Measurements from ENCODE around the gene TNFRSF1B.

- no peak for TF ChIP-seq EZH2 (IDR thresholded peaks at IDR 0.05)
- no peak for TF ChIP-seq POLR2AphosphoS5 (IDR thresholded peaks at IDR 0.05; ENCODE audit: borderline replicate concordance, low read depth, low read length)
- no peak for TF ChIP-seq FOXP2 (optimal IDR thresholded peaks at IDR 0.05; ENCODE audit: control extremely low read depth, extremely low read length, insufficient read depth)
Measured at GRCh38 chr1:12186679-12186985, 19.8 kb downstream of the TNFRSF1B start.
